Tibial nerve (tissue), 4 donors: ENCODE measurements around the gene MARCO.

Source experiments
- EP300 ChIP-seq, 2 donors: sonication (generic); formaldehyde crosslinking; IDR thresholded peaks; one replicate each; pipeline ENCODE4 v1.6.1; 2017; ENCODE audit warnings: antibody characterized with exemption in 2 of 2, mild to moderate bottlenecking in 1 of 2
- POLR2A ChIP-seq, 2 donors: fragments of 450-650 bp; IDR thresholded peaks; one replicate each; pipeline ENCODE4 v1.6.1; 2017; ENCODE audit warnings: antibody characterized with exemption in 2 of 2, mild to moderate bottlenecking in 2 of 2, moderate library complexity in 2 of 2
- TF ChIP-seq, protein P1 (sequence below), 5 experiments: fragments of 200-600 bp in 3 of 5; fragments of 450-650 bp in 2 of 5; sonication (generic) in 3 of 5; IDR thresholded peaks; one replicate each; pipeline ENCODE4 v1.5.1; 2016 to 2019; ENCODE audit warnings: antibody characterized with exemption in 5 of 5, mild to moderate bottlenecking in 3 of 5, moderate library complexity in 2 of 5

DNA sequence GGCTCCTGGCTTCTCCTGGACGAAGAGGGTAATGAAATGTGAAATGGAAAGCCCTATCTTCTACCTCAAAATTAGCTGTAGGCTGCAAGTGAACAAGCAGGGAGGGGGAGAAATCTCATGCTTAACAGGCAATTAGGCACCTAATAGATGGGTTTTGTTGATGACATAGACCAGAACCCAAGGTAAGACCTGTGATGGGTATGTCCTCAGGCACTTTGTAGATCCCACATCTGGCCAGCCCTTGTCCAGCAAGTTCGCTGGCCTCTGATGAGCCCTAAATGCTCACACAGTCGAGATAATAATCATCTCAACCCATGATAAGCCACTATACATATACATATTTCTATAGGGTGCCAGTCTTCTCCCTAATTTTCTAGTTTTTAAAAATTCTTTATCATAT is 82.6 kb downstream of the MARCO start:
- TF ChIP-seq, protein P1, sequence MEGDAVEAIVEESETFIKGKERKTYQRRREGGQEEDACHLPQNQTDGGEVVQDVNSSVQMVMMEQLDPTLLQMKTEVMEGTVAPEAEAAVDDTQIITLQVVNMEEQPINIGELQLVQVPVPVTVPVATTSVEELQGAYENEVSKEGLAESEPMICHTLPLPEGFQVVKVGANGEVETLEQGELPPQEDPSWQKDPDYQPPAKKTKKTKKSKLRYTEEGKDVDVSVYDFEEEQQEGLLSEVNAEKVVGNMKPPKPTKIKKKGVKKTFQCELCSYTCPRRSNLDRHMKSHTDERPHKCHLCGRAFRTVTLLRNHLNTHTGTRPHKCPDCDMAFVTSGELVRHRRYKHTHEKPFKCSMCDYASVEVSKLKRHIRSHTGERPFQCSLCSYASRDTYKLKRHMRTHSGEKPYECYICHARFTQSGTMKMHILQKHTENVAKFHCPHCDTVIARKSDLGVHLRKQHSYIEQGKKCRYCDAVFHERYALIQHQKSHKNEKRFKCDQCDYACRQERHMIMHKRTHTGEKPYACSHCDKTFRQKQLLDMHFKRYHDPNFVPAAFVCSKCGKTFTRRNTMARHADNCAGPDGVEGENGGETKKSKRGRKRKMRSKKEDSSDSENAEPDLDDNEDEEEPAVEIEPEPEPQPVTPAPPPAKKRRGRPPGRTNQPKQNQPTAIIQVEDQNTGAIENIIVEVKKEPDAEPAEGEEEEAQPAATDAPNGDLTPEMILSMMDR (IDR thresholded peaks at IDR 0.05) = no peak
- TF ChIP-seq POLR2A (IDR thresholded peaks at IDR 0.05) (no peak), EP300 (IDR thresholded peaks at IDR 0.05) (no peak)
